Measurements from ENCODE around the gene KIF5B.
A peak's percentile ranks its signal among the peaks of the same experiment; 100 is the strongest.
"Not testable (repeated sequence)": the region's sequence is repeated elsewhere in the genome, so short reads cannot be mapped to it uniquely, and the experiment has no call there.

The KIF5B gene

GRCh38 chr10:32004161-32004591 is 52.0 kb downstream of the KIF5B start:
- DNase-seq, result no peak

- DNase-seq, result no peak
These were observed 53.7 kb downstream of the KIF5B start for GRCh38 chr10:32002531-32002930.

GRCh38 chr10:32000937-32001336 is 55.3 kb downstream of the KIF5B start:
- no peak for DNase-seq

GRCh38 chr10:31999836-32000235 is 56.4 kb downstream of the KIF5B start:
- DNase-seq, result no peak

- no peak for DNase-seq
These were observed 57.1 kb downstream of the KIF5B start for GRCh38 chr10:31999070-31999660.

GRCh38 chr10:31994926-31995325 is 61.3 kb downstream of the KIF5B start:
- DNase-seq, result no peak

GRCh38 chr10:31990937-31991336 is 65.3 kb downstream of the KIF5B start:
- no peak for DNase-seq

- DNase-seq, result not testable (repeated sequence)
These were observed 68.4 kb downstream of the KIF5B start for GRCh38 chr10:31987786-31988185.

- no peak for DNase-seq
These were observed 74.1 kb downstream of the KIF5B start for GRCh38 chr10:31982111-31982510.

- DNase-seq, result no peak
These were observed 75.8 kb downstream of the KIF5B start for GRCh38 chr10:31980471-31980870.

GRCh38 chr10:31979071-31979470 is 77.2 kb downstream of the KIF5B start:
- DNase-seq, result not testable (repeated sequence)

- DNase-seq, result no peak
These were observed 78.1 kb downstream of the KIF5B start for GRCh38 chr10:31978156-31978483.

- no peak for DNase-seq
These were observed 78.6 kb downstream of the KIF5B start for GRCh38 chr10:31977440-31978155.

GRCh38 chr10:31975157-31975765 is 81.0 kb downstream of the KIF5B start:
- DNase-seq, result no peak

GRCh38 chr10:31974434-31975124 is 81.6 kb downstream of the KIF5B start:
- no peak for DNase-seq

- DNase-seq, result no peak
These were observed 83.6 kb downstream of the KIF5B start for GRCh38 chr10:31972519-31973041.

GRCh38 chr10:31969847-31970246 is 86.4 kb downstream of the KIF5B start:
- DNase-seq, result not testable (repeated sequence)

- no peak for DNase-seq
These were observed 92.6 kb downstream of the KIF5B start for GRCh38 chr10:31963589-31963980.

GRCh38 chr10:31962826-31963588 is 93.2 kb downstream of the KIF5B start:
- DNase-seq, result no peak

- DNase-seq, result peak; percentile 38
These were observed 94.7 kb downstream of the KIF5B start for GRCh38 chr10:31961277-31962074.

GRCh38 chr10:31959461-31960173 is 96.6 kb downstream of the KIF5B start:
- DNase-seq, result no peak

Measured in NCI-H2171 (cell line).